ENCODE data around the gene MICAL3.
A peak's percentile ranks its signal among the peaks of the same experiment; 100 is the strongest.
"Not testable (repeated sequence)": the region's sequence is repeated elsewhere in the genome, so short reads cannot be mapped to it uniquely, and the experiment has no call there.

MICAL3 gene

DNA sequence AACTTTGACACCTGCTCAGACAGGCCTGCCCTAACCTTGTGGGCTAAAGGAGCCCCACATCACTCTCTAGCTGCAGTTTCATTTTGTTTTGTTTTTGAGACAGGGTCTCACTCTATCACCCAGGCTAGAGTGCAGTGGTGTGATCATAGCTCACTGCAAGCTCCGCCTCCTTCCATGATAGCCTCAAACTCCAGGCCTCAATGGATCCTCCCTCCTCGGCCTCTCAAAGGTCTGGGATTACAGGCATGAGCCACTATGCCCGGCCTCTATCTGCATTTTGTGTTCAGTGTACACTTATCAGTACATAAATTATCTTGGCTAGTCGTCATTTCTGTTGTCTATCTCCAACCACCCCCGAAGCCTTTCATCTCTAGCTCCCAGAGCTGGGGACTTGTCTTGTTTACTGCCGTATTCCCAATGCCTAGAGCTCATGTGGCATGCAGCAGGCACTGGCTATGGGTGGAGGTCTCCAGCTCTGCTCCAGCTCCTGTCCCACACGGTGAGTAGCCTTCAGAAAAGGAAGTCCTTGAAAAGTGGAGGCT is 31.3 kb upstream of the MICAL3 start:
- H3K4me3 ChIP-seq (ENCODE audit: low read depth, low read length), result no peak overlapping the region
- DNase-seq (ENCODE audit: low read depth), result no peak
- TF ChIP-seq, protein P1, sequence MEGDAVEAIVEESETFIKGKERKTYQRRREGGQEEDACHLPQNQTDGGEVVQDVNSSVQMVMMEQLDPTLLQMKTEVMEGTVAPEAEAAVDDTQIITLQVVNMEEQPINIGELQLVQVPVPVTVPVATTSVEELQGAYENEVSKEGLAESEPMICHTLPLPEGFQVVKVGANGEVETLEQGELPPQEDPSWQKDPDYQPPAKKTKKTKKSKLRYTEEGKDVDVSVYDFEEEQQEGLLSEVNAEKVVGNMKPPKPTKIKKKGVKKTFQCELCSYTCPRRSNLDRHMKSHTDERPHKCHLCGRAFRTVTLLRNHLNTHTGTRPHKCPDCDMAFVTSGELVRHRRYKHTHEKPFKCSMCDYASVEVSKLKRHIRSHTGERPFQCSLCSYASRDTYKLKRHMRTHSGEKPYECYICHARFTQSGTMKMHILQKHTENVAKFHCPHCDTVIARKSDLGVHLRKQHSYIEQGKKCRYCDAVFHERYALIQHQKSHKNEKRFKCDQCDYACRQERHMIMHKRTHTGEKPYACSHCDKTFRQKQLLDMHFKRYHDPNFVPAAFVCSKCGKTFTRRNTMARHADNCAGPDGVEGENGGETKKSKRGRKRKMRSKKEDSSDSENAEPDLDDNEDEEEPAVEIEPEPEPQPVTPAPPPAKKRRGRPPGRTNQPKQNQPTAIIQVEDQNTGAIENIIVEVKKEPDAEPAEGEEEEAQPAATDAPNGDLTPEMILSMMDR (IDR thresholded peaks at IDR 0.05; ENCODE audit: control insufficient read depth, extremely low read depth, insufficient read depth), result no peak

DNA sequence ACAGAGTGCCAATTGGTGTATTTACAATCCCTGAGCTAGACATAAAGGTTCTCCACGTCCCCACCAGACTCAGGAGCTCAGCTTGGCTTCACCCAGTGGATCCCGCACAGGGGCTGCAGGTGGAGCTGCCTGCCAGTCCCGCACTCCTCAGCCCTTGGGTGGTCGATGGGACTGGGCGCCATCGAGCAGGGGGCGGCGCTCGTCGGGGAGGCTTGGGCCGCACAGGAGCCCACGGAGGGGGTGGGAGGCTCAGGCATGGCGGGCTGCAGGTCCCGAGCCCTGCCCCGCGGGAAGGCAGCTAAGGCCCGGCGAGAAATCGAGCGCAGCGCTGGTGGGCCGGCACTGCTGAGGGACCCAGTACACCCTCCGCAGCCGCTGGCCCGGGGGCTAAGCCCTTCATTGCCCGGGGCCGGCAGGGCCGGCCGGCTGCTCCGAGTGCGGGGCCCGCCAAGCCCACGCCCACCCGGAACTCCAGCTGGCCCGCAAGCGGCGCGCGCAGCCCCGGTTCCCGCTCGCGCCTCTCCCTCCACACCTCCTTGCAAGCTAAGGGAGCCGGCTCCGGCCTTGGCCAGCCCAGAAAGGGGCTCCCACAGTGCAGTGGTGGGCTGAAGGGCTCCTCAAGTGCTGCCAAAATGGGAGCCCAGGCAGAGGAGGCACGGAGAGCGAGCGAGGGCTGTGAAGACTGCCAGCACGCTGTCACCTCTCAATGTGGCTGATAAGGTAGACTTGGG is 29.0 kb upstream of the MICAL3 start:
- H3K4me3 ChIP-seq (ENCODE audit: low read depth, low read length); DNase-seq (ENCODE audit: low read depth): not testable (repeated sequence)

DNA sequence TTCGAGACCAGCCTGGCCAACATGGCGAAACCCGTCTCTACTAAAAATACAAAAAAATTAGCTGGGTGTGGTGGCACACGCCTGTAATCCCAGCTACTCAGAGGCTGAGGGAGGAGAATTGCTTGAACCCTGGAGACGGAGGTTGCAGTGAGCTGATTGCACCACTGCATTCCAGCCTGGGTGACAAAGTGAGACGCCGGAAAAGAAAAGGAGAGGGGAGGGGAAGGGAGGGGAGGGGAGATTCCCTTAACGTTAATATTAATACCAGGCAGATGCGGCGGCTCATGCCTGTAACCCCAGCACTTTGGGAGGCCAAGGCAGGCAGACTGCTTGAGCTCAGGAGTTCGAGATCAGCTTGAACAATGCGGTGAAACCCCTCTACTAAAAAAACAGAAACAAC is 26.8 kb upstream of the MICAL3 start:
- H3K4me3 ChIP-seq (ENCODE audit: low read depth, low read length); DNase-seq (ENCODE audit: low read depth): not testable (repeated sequence)

DNA sequence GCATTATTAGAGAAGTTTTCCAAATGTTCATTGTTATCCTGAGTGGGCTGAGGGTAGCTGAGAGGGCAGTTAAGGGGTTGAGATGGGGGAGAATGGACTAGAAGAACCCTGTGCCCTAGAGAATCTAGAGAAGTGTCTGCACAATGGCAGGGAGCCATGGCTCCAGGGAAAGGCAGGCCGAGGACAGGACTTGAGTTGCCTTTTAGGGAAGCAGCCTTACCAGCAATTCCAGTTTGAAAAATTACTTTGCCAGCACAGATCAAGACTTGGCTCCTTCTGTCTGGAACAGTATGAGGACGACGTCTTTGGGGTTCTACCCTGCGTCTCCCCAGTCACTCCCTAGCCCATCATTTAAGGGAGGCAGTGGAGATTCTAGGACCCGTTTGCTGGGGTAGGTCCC is 25.7 kb upstream of the MICAL3 start:
- H3K4me3 ChIP-seq (ENCODE audit: low read depth, low read length), result no peak overlapping the region
- TF ChIP-seq, protein P1 (IDR thresholded peaks at IDR 0.05; ENCODE audit: control insufficient read depth, extremely low read depth, insufficient read depth), result no peak
- DNase-seq (ENCODE audit: low read depth), result peak; percentile 66

DNA sequence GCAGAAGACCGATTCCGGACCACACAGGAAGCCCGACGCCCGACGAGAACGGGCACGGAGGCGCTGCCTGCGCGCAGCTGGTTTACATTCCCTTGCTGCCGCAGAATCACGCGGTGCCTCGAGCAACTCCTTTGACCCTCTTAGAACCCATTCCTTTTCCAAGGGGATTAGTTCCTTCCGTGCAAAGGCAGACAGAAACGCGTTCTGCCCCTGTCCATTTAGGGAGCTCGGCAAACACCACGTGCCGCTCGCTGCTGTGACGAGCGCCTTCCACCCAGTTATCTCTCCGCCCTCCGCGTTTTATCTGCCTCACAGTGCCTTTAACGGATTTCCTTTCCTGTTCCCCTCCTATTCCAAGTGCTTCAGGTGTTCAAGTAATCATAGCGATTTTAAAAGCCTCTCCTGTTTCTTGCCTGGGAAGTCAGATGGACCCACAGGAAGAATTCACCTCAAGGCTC is 24.1 kb upstream of the MICAL3 start:
- DNase-seq (ENCODE audit: low read depth), result no peak
- H3K4me3 ChIP-seq (ENCODE audit: low read depth, low read length), result no peak overlapping the region
- TF ChIP-seq, protein P1 (IDR thresholded peaks at IDR 0.05; ENCODE audit: control insufficient read depth, extremely low read depth, insufficient read depth), result no peak

DNA sequence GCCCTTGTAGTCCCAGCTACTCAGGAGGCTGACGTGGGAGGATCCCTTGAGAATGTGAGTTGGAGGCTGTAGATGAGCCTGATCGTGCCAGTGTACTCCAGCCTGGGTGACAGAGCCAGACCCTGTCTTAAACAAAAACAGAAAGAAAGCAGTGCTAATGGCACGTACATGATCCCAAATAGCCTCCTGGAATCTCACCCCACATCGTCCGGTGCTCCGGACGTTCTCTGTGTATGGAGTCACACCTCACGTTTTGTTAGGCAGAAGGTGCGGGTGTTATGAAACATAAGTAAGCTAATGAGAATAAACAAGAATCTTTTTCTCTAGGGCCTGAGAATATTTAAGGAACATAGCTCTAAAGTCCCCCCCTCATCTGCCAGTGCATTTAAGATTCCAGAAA is 23.7 kb upstream of the MICAL3 start:
- H3K4me3 ChIP-seq (ENCODE audit: low read depth, low read length), result no peak overlapping the region
- DNase-seq (ENCODE audit: low read depth), result no peak
- TF ChIP-seq, protein P1 (IDR thresholded peaks at IDR 0.05; ENCODE audit: control insufficient read depth, extremely low read depth, insufficient read depth), result no peak

DNA sequence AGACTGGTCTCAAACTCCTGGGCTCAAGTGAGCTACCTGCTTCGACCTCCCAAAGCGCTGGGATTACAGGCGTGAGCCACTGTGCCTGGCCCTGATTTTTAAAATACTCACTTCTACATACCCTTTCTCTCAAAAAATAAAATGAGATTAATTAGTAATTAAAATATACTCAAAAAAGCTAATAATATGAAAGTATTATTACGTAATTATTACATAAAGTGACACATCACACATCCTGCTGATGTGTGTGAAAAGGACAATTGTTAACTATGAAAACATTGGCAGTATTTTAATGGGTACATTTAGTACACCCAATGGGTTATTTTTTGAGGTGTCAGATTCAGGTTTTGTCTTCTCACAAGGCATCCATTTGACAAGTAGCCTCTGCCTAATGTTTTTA is 21.4 kb upstream of the MICAL3 start:
- DNase-seq (ENCODE audit: low read depth), result no peak
- TF ChIP-seq, protein P1 (IDR thresholded peaks at IDR 0.05; ENCODE audit: control insufficient read depth, extremely low read depth, insufficient read depth), result no peak

More for the DNA sequence above, 21.4 kb upstream of the MICAL3 start:
- no peak overlapping the region for H3K4me3 ChIP-seq (ENCODE audit: low read depth, low read length)
